GM19328 (cell line): ENCODE data around the gene PPT2.
"Not testable (repeated sequence)": the region's sequence is repeated elsewhere in the genome, so short reads cannot be mapped to it uniquely, and the experiment has no call there.

ENCODE experiments used
- ATAC-seq: cut with Tn5 transposase; IDR thresholded peaks from one replicate; pipeline ENCODE4 v1.9.1; 2021; ENCODE audit warnings: mild to moderate bottlenecking, moderate library complexity; ENCODE audit not compliant: unreplicated experiment

Gene PPT2

GRCh38 chr6:32126880-32127279, 27.1 kb upstream of the PPT2 start:
- ATAC-seq: no peak

DNA sequence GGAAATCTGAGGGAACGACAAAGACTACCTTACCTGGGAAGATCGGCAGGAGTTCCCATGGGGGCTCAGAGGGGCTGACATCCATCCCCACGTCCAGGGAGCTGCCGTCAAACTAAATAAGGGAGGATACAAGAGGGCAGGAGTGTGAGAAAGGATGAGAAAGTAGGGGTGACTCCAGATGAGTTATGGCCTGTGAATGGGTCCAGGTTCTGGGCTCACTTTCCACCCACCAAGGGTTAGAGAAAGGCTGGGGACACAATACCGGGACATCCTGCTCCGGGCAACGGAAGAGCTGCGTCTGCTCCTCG, 26.6 kb upstream of the PPT2 start:
- ATAC-seq: no peak

DNA sequence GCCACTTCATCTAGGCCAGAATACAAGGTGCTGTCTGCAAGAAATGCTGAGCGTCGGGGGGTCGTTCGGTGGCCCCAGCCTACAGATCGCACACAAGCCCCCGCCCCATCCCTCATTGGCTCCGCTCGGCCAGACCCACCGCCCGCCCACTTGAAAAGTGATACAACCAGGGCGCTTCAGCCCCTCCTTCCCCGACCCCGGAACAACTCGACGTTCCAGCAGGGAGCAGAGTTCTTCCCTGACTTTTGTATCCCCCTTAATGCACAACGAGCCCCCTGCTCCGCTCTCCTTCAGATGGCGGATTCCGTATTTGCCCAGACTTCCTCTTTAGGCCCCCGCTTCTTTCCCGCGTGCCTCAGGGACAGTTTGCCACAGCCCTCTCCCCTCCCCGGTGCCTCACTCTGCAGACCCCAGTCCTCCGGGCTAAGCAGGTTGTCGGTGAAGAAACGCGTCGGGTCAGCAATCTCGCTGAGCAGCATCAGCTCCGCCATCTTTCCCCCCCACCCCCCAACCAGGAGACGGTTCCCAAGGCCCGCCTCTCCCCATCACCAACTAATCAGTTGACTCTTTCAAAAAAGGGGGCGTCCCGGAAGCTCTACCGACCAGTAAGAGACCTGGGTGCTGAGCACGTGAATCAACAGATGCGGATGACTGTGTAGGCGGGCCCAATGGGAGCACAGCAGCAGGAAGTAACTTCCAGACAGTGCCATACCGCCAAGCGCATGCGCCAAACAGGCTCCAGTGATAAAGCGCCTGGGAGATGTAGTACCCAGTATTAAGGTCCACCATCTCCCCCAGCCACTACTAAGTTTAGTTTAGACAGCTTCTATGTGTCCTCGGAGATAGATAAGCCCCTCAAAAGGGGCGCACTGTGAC, 26.0 kb upstream of the PPT2 start, which contains the start of gene ATF6B:
TSS of gene ATF6B (minus strand) at position 530 of the 876 bp plus-strand sequence. CDS start at position 491, 39 bp downstream.
- peak; percentile 80 for ATAC-seq

DNA sequence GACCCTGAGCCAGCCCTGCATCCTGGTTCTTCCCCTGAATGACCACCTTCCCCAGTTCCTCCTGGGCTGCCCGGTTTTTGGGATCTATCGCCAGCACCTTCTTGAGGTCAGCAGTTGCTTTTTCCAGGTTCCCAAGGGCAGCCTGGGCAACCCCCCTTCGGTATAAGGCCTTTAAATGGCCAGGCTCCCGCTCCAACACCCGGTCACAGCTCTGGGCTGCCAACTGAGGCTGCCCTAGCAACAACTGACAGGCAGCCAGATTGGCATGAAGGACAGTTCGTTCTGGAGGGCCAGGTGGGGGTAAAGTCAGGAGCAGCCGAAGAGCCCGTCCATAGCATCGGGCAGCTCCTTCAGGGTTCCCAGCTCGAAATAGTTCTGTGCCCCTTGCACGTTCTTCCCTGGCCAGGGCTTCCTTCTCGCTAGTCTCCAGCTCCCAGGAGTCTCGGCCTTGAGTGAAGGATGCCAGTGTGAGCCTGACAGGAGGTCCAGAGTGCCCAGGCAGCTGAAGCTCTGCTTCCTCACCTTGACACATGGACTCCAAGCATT, 25.1 kb upstream of the PPT2 start:
- no peak for ATAC-seq

DNA sequence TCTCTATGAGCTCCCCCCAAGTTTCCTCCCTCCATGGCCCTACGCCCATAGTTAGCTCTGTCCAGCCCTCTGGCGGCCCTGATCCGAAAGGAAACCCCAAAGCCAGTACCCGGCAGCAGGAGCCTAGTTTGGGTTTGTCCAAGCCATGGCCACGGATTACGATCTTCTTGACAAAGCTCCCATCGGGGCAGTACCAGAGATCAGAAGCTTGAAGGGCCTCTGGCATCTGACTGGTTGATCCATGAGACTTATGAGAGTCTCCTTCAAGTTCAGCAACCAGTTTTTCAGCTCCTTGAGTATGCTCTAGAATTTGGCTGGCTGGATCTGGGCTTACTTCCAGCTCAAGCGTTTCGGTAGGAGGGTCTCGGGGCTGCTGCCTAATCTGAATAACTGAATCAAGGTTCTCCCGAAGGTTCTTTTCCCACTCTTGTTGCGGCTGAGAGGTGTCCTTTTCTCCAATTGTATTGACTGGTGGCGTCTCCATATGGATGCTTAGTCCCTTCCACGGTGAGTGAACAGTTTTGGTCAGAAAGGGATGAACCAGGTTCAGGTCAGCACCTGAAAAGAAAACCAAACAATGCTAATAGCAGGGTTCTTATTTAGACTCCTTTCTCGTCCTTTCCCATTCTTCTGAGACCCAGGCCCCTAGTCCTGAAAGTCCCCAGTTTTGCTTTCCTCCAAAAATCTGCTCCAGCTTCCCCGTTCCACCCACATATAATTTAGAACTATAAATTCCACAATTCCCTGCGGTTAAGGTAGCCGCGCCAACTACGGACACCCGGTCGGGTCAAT, 24.4 kb upstream of the PPT2 start:
- ATAC-seq: no peak

DNA sequence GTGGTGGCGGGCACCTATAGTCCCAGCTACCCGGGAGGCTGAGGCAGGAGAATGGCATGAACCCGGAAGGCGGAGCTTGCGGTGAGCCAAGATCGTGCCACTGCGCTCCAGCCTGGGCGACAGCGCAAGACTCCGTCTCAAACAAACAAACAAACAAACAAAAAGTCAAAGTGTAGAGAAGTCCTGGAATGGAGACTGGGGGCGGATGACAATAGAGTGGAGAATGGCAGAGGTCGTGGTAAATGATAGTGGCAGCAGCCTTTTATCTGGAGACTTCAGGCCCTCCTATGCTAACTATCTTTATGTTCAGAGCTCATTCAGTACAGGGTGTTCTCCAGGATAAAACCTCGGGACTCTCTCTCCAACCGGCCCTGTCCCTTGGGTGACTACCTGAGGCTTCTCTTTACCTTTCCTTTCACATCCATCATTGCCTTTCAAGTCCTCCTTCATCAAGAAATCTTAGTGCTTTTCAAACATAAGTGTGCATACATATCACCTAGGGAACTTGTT, 22.4 kb upstream of the PPT2 start:
- no peak for ATAC-seq

- ATAC-seq: no peak
Observed at GRCh38 chr6:32132110-32132509, 21.8 kb upstream of the PPT2 start.

DNA sequence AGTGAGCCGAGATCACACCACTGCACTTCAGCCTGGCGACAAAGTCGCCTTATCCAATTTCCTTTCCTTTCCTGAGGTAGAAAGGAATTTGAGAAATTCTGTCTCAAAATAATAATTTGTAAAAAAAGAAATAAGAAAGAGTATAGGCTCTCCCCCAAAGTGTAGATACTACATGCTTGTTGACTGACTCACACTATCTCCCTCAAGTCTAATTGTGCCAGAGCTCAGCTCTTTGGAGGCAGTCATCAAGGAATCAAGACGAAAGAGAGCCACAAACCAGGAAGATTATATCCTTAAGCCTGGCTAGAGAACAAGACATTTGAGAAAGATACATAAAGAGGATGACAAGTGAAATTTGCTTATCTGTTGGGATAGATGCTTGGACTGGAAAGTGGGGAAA, 20.2 kb upstream of the PPT2 start:
- no peak for ATAC-seq

GRCh38 chr6:32137454-32137853, 16.5 kb upstream of the PPT2 start:
- no peak for ATAC-seq

DNA sequence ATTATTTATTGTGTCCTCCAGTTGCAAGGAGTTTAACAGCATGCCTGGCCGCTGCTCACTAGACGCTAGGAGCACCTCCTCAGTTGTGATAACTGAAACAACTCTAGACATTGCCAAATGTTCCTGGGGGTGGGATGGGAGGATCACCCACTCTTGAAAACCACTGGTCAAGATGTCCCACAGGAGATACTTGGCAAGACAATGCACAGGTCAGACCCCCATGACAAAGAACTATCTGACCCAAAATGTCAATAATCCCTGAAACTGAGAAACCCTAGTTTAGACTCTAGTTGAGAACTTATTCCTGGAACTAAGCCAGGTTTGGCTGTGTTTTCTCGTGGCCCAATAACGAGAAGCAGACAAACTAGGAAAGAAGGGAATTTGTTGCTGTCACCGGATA, 14.4 kb upstream of the PPT2 start:
- no peak for ATAC-seq

GRCh38 chr6:32140420-32141046, 13.4 kb upstream of the PPT2 start:
- no peak for ATAC-seq

- not testable (repeated sequence) for ATAC-seq
Observed at GRCh38 chr6:32144238-32144637, 9.7 kb upstream of the PPT2 start.

GRCh38 chr6:32146287-32146686, 7.7 kb upstream of the PPT2 start:
- ATAC-seq: no peak

- ATAC-seq: no peak
Observed at GRCh38 chr6:32146687-32147086, 7.3 kb upstream of the PPT2 start.

- no peak for ATAC-seq
Observed at GRCh38 chr6:32147401-32148132, 6.4 kb upstream of the PPT2 start.

DNA sequence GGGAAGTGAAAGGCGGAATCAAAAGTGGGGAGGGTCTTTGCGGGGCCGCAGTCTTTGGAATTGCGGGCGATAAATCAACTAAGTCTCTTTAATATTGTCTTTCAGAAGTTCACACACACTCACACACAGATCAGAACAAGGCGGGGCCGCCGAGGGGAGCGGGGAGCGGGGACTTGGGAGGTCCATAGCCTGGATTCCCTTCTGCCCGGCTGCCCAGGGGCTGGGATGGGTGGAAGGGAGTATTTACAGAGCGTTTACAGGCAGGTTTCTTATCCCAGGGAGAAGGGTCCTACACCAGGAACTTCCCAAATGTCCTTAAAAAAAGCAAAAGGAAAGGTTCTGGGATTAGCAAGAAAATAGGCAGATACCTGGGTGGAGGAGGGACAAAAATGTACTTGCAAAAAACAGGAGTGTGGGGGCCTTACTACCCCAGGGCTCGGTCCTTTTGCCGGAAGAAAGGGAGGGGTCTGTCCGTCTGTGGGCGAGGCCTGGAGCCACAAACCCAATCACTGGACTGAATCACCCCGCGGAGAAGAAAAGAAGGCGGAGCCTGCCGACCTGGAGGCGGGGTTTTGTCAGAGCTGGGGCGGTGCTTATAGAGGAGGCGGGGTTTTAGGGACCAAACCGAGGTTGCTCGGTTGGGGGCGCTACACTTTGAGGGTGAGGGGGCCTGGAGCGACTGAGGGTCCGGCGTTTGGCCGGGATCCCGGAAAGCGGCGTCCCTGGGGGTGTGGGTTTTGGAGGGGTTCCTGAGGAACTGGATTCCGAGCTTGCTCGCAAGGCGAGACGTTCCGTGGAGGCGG, 5.5 kb upstream of the PPT2 start:
- ATAC-seq: no peak

DNA sequence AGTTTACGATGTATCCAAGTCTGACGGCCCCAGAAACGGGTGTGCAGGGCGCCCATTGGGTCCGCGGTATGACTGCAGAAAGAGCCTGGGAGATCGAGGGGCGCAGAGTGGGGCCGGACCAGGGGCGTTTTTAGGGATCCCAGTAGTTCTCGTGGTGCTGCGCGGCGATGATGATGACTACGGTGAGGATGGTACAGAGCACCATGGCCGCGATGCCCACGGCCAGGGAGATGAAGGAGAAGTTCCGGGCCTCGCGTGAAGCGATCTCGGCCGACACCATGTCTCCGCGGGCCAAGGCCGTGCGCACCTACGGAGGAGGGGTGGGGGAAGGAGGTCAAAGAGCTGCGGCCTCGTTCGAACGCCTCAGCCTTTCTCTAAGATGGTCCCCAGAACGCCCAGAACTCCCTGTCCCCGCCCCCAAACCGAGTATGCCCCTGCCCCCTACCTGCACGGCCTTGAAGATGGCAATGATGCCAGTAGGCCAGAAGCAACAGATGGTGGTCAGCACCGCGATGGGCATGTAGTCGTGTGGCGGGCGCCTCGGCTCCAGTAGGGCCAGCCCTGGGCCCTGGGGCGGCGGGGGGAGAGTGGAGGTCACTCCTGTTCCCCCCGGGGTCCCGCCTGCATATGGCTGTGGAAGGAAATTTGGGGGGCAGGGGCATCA, 4.7 kb upstream of the PPT2 start:
- ATAC-seq: no peak

GRCh38 chr6:32149932-32150870, 3.7 kb upstream of the PPT2 start:
- no peak for ATAC-seq
